Measurements from ENCODE around the gene PCP4L1.

DNA sequence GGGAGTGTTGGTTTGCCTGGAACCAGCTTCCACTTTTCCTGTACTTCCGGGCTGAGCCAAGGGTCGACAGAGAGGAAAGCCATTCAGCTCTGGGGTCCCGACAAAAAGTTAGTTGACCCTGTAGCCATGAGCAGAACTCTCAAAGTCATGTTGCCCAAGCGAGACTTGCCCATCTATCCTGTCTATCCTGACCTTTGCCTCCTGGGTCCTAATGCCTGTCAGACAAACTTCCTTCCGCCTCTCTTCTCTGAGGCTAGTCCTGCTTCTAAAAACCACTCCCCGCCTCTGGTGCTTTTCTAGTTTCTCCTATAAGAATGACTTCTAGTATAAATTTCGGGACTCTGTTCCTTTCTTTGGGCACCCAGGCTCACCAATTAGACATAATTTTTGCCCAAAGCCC, 7.7 kb upstream of the PCP4L1 start:
- TF ChIP-seq, protein P1, sequence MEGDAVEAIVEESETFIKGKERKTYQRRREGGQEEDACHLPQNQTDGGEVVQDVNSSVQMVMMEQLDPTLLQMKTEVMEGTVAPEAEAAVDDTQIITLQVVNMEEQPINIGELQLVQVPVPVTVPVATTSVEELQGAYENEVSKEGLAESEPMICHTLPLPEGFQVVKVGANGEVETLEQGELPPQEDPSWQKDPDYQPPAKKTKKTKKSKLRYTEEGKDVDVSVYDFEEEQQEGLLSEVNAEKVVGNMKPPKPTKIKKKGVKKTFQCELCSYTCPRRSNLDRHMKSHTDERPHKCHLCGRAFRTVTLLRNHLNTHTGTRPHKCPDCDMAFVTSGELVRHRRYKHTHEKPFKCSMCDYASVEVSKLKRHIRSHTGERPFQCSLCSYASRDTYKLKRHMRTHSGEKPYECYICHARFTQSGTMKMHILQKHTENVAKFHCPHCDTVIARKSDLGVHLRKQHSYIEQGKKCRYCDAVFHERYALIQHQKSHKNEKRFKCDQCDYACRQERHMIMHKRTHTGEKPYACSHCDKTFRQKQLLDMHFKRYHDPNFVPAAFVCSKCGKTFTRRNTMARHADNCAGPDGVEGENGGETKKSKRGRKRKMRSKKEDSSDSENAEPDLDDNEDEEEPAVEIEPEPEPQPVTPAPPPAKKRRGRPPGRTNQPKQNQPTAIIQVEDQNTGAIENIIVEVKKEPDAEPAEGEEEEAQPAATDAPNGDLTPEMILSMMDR (conservative IDR thresholded peaks at IDR 0.05): no peak
- TF ChIP-seq EZH2 (IDR thresholded peaks at IDR 0.05; ENCODE audit: low read depth): no peak

Measured in PC-9 (cell line).